ENCODE data around the gene PAPLN.

- TF ChIP-seq ZNF274 (IDR thresholded peaks at IDR 0.05; ENCODE audit: borderline replicate concordance, extremely low read depth, low read length) (no peak), EP300 (IDR thresholded peaks at IDR 0.05; ENCODE audit: borderline replicate concordance in 1 of 2, low read depth in 2 of 2, low read length in 2 of 2) (no peak), EGR1 (IDR thresholded peaks at IDR 0.05; ENCODE audit: borderline replicate concordance, low read depth, low read length) (no peak), POLR2A (IDR thresholded peaks at IDR 0.05; ENCODE audit: control extremely low read depth in 1 of 2, low read depth in 2 of 2, low read length in 2 of 2) (no peak), CREB1 (IDR thresholded peaks at IDR 0.05) (no peak), MAX (IDR thresholded peaks at IDR 0.05) (no peak), CTCF (IDR thresholded peaks at IDR 0.05; ENCODE audit: control extremely low read depth in 1 of 3, insufficient read depth in 1 of 3, low read depth in 1 of 3, low read length in 3 of 3) (no peak), SIN3A (conservative IDR thresholded peaks at IDR 0.05 in 1 of 2, IDR thresholded peaks at IDR 0.05 in 1 of 2; ENCODE audit: low read depth in 1 of 2, low read length in 2 of 2) (no peak), CEBPB (IDR thresholded peaks at IDR 0.05; ENCODE audit: low read depth, low read length) (no peak), EZH2 (IDR thresholded peaks at IDR 0.05; ENCODE audit: low read depth, low read length, severe bottlenecking) (no peak), E2F6 (IDR thresholded peaks at IDR 0.05) (no peak), SUZ12 (IDR thresholded peaks at IDR 0.05; ENCODE audit: low read length) (no peak)
These were observed 40.1 kb downstream of the PAPLN start for GRCh38 chr14:73277376-73277775.

All from H1 (cell line).